Measurements from ENCODE around the gene FBXL15.

Gene FBXL15

DNA sequence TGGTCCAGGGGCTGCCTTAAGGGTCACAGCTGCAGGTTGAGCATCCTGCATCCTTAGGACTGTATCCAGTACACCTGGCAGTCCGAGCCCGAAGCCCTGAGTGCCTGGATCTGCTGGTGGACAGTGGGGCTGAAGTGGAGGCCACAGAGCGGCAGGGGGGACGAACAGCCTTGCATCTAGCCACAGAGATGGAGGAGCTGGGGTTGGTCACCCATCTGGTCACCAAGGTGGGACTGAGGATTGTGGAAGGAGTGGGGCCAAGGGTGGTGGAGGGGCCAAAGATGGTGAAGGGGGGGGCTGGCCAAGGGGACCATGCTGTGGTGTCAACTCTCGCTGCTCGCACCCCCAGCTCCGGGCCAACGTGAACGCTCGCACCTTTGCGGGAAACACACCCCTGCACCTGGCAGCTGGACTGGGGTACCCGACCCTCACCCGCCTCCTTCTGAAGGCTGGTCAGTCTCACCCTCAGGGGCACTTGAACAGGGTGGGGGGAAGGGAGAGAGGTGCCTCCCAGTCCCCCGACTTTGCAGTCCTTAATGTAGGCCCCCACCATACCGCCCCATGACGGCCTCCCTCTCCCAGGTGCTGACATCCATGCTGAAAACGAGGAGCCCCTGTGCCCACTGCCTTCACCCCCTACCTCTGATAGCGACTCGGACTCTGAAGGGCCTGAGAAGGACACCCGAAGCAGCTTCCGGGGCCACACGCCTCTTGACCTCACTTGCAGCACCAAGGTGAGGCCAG lies 19.9 kb upstream of the FBXL15 start:
- Histone ChIP-seq H3K4me3 (ENCODE audit: low read length) (no peak overlapping the region), H3K27ac (ENCODE audit: low read depth, low read length) (no peak overlapping the region), H3K27me3 (ENCODE audit: control insufficient read depth, low read length) (no peaks in the 10 kb centered on the region; the same call in 1 of the 2 replicates), H3K9me3 (ENCODE audit: control insufficient read depth, insufficient read depth, low read length) (no peaks in the 10 kb centered on the region), H3K4me2 (ENCODE audit: low read length) (no peak overlapping the region), H3F3A (ENCODE audit: control insufficient read depth, insufficient read depth) (0 out of 2 replicates have a peak, but pooled peaks cover 2% of the 10 kb centered on the region), H3K9me2 (replicated peaks; ENCODE audit: control insufficient read depth, low read length) (no peaks in the 10 kb centered on the region), H3K36me3 (ENCODE audit: control insufficient read depth, low read length) (peaks cover 11% of the 10 kb centered on the region; the same call in 1 of the 2 replicates), H3K79me2 (ENCODE audit: control insufficient read depth, low read length) (peaks cover 6% of the 10 kb centered on the region; the same call in 1 of the 2 replicates), H3K4me1 (ENCODE audit: control insufficient read depth, low read length) (peaks cover 28% of the 10 kb centered on the region), H4K20me1 (ENCODE audit: control insufficient read depth, insufficient read depth, low read depth, low read length) (0 out of 2 replicates have a peak, but pooled peaks cover 4% of the 10 kb centered on the region)
- TF ChIP-seq EZH2phosphoT487 (IDR thresholded peaks at IDR 0.05; ENCODE audit: borderline replicate concordance, low read length) = no peak
- TF ChIP-seq, protein P1, sequence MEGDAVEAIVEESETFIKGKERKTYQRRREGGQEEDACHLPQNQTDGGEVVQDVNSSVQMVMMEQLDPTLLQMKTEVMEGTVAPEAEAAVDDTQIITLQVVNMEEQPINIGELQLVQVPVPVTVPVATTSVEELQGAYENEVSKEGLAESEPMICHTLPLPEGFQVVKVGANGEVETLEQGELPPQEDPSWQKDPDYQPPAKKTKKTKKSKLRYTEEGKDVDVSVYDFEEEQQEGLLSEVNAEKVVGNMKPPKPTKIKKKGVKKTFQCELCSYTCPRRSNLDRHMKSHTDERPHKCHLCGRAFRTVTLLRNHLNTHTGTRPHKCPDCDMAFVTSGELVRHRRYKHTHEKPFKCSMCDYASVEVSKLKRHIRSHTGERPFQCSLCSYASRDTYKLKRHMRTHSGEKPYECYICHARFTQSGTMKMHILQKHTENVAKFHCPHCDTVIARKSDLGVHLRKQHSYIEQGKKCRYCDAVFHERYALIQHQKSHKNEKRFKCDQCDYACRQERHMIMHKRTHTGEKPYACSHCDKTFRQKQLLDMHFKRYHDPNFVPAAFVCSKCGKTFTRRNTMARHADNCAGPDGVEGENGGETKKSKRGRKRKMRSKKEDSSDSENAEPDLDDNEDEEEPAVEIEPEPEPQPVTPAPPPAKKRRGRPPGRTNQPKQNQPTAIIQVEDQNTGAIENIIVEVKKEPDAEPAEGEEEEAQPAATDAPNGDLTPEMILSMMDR (IDR thresholded peaks at IDR 0.05; ENCODE audit: low read depth, low read length, poor library complexity, severe bottlenecking) = no peak

DNA sequence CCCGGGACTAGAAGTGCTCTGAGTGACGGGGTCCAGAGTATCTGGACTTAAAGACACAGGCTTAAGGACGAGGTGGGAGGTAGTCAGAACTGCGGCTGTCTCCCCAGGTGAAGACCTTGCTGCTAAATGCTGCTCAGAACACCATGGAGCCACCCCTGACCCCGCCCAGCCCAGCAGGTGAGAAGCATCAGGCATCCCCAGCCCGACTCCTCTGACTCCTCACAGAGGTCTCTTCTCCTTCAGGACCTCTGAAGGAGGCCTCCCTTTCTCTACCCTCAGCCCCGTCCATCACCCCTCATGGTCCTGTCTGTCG lies 19.3 kb upstream of the FBXL15 start:
- Histone ChIP-seq H3K36me3 (ENCODE audit: control insufficient read depth, low read length) (peaks cover 10% of the 10 kb centered on the region; the same call in 1 of the 2 replicates), H3F3A (ENCODE audit: control insufficient read depth, insufficient read depth) (0 out of 2 replicates have a peak, but pooled peaks cover 2% of the 10 kb centered on the region), H3K9me3 (ENCODE audit: control insufficient read depth, insufficient read depth, low read length) (no peaks in the 10 kb centered on the region), H3K27ac (ENCODE audit: low read depth, low read length) (no peak overlapping the region), H4K20me1 (ENCODE audit: control insufficient read depth, insufficient read depth, low read depth, low read length) (0 out of 2 replicates have a peak, but pooled peaks cover 4% of the 10 kb centered on the region), H3K27me3 (ENCODE audit: control insufficient read depth, low read length) (peaks cover 3% of the 10 kb centered on the region; the same call in 1 of the 2 replicates), H3K9me2 (replicated peaks; ENCODE audit: control insufficient read depth, low read length) (no peaks in the 10 kb centered on the region), H3K4me2 (ENCODE audit: low read length) (no peak overlapping the region), H3K4me3 (ENCODE audit: low read length) (no peak overlapping the region), H3K79me2 (ENCODE audit: control insufficient read depth, low read length) (peaks cover 2% of the 10 kb centered on the region; the same call in 1 of the 2 replicates), H3K4me1 (ENCODE audit: control insufficient read depth, low read length) (peaks cover 23% of the 10 kb centered on the region)
- TF ChIP-seq, protein P1 (IDR thresholded peaks at IDR 0.05; ENCODE audit: low read depth, low read length, poor library complexity, severe bottlenecking) = no peak
- TF ChIP-seq EZH2phosphoT487 (IDR thresholded peaks at IDR 0.05; ENCODE audit: borderline replicate concordance, low read length) = no peak

DNA sequence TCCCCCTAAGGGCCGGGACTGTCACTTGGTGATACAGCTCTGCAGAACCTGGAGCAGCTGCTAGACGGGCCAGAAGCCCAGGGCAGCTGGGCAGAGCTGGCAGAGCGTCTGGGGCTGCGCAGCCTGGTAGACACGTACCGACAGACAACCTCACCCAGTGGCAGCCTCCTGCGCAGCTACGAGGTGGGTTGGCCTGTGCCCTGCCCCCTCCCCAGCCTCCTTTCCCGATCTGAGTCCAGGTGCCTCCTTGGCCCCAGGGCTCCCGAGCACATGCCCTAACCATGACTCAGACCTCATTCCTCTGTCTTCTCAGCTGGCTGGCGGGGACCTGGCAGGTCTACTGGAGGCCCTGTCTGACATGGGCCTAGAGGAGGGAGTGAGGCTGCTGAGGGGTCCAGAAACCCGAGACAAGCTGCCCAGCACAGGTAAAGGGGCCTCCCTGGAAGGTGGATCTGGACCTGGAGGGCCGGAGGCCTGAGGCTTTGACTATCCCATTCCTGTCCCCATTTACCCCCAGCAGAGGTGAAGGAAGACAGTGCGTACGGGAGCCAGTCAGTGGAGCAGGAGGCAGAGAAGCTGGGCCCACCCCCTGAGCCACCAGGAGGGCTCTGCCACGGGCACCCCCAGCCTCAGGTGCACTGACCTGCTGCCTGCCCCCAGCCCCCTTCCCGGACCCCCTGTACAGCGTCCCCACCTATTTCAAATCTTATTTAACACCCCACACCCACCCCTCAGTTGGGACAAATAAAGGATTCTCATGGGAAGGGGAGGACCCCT lies 18.7 kb upstream of the FBXL15 start:
- Histone ChIP-seq H3K4me2 (ENCODE audit: low read length) (no peak overlapping the region), H3K27ac (ENCODE audit: low read depth, low read length) (no peak overlapping the region), H3F3A (ENCODE audit: control insufficient read depth, insufficient read depth) (0 out of 2 replicates have a peak, but pooled peaks cover 2% of the 10 kb centered on the region), H3K9me2 (replicated peaks; ENCODE audit: control insufficient read depth, low read length) (no peaks in the 10 kb centered on the region), H3K4me3 (ENCODE audit: low read length) (no peak overlapping the region), H3K27me3 (ENCODE audit: control insufficient read depth, low read length) (peaks cover 3% of the 10 kb centered on the region; the same call in 1 of the 2 replicates), H4K20me1 (ENCODE audit: control insufficient read depth, insufficient read depth, low read depth, low read length) (0 out of 2 replicates have a peak, but pooled peaks cover 4% of the 10 kb centered on the region), H3K4me1 (ENCODE audit: control insufficient read depth, low read length) (peaks cover 19% of the 10 kb centered on the region), H3K79me2 (ENCODE audit: control insufficient read depth, low read length) (no peaks in the 10 kb centered on the region), H3K9me3 (ENCODE audit: control insufficient read depth, insufficient read depth, low read length) (no peaks in the 10 kb centered on the region), H3K36me3 (ENCODE audit: control insufficient read depth, low read length) (peaks cover 4% of the 10 kb centered on the region; the same call in 1 of the 2 replicates)
- TF ChIP-seq, protein P1 (IDR thresholded peaks at IDR 0.05; ENCODE audit: low read depth, low read length, poor library complexity, severe bottlenecking) = no peak
- no peak for TF ChIP-seq EZH2phosphoT487 (IDR thresholded peaks at IDR 0.05; ENCODE audit: borderline replicate concordance, low read length)
